HuH-7.5 (cell line): Measurements from ENCODE around the gene SGCE.

Experiments used
- DNase-seq: peaks from one replicate; pipeline ENCODE4 v3.0.0; 2011; ENCODE audit warnings: low spot score

Gene SGCE

GRCh38 chr7:94660006-94660405, 4.1 kb upstream of the SGCE start:
- no peak for DNase-seq

- DNase-seq = no peak
Observed at GRCh38 chr7:94658826-94659225, 2.9 kb upstream of the SGCE start.

GRCh38 chr7:94657771-94658693, 2.1 kb upstream of the SGCE start:
- DNase-seq = peak; percentile 64

- no peak for DNase-seq
Observed at GRCh38 chr7:94656925-94657731, 1.2 kb upstream of the SGCE start.

- no peak for DNase-seq
Observed at GRCh38 chr7:94656658-94656924, 658 bp upstream of the SGCE start.

GRCh38 chr7:94655126-94655847, 646 bp downstream of the SGCE start:
- DNase-seq = no peak

GRCh38 chr7:94654783-94655125, 1.2 kb downstream of the SGCE start:
- DNase-seq = no peak

GRCh38 chr7:94650147-94651051, 5.5 kb downstream of the SGCE start:
- no peak for DNase-seq

GRCh38 chr7:94649450-94649849, 6.5 kb downstream of the SGCE start:
- DNase-seq = no peak

GRCh38 chr7:94648731-94649130, 7.2 kb downstream of the SGCE start:
- no peak for DNase-seq

GRCh38 chr7:94647295-94647694, 8.6 kb downstream of the SGCE start:
- DNase-seq = no peak

- DNase-seq = no peak
Observed at GRCh38 chr7:94643771-94644545, 12.0 kb downstream of the SGCE start.

GRCh38 chr7:94642838-94643653, 12.9 kb downstream of the SGCE start:
- no peak for DNase-seq

- no peak for DNase-seq
Observed at GRCh38 chr7:94639384-94639783, 16.5 kb downstream of the SGCE start.

- no peak for DNase-seq
Observed at GRCh38 chr7:94635687-94636086, 20.2 kb downstream of the SGCE start.

- no peak for DNase-seq
Observed at GRCh38 chr7:94634502-94634901, 21.4 kb downstream of the SGCE start.

- no peak for DNase-seq
Observed at GRCh38 chr7:94633687-94634086, 22.2 kb downstream of the SGCE start.

GRCh38 chr7:94633014-94633341, 23.0 kb downstream of the SGCE start:
- no peak for DNase-seq

- DNase-seq = no peak
Observed at GRCh38 chr7:94632338-94633013, 23.5 kb downstream of the SGCE start.

GRCh38 chr7:94630855-94631254, 25.1 kb downstream of the SGCE start:
- no peak for DNase-seq
